SK-N-SH (cell line): ENCODE results near the gene RHOH. TPM values are rescaled to one million over a fixed set of nuclear protein-coding genes. Genes with fewer than 3 reads are reported as not detected.

Source experiments
- CTCF ChIA-PET: fragments of 300-600, 350-600 bp; formaldehyde crosslinking; extraction: SDS; loops from one replicate; lab custom pipeline; 2021; lab: Yijun Ruan, JAX
- POLR2A ChIA-PET: fragments of 350-600 bp; sonication (Branson Sonifier 250); formaldehyde crosslinking; extraction: SDS; loops from one replicate; lab custom pipeline; 2020; ENCODE audit warnings: antibody characterized with exemption, inconsistent platforms; lab: Yijun Ruan, JAX
- DNase-seq: peaks from one replicate; pipeline ENCODE4 v3.0.0; 2012
- H2AFZ ChIP-seq: fragments of 200-600 bp; sonication (generic); 2 replicates; pipeline ENCODE4 v1.8.1; 2016; ENCODE audit warnings: antibody characterized with exemption, mild to moderate bottlenecking, low read depth
- H3F3A ChIP-seq: fragments of 200-600 bp; sonication (generic); replicated peaks from 2 replicates; pipeline ENCODE3; 2016; ENCODE audit warnings: antibody characterized with exemption, mild to moderate bottlenecking; ENCODE audit not compliant: insufficient read depth
- H3K27ac ChIP-seq, 2 experiments: fragments of 200-500 bp in 1 of 2; fragments of 200-600 bp in 1 of 2; sonication (Bioruptor generic) in 1 of 2; sonication (generic), shearing (Covaris generic) in 1 of 2; 2 replicates each; pipeline versions ENCODE4 v1.5.1 to v1.6.1; 2014 to 2016; ENCODE audit warnings: low read depth in 2 of 2, inconsistent platforms in 1 of 2, low read length in 1 of 2, mild to moderate bottlenecking in 1 of 2, mixed read lengths in 1 of 2
- H3K27me3 ChIP-seq: fragments of 200-600 bp; sonication (generic), shearing (Covaris generic); 2 replicates; pipeline ENCODE4 v1.6.1; 2016; ENCODE audit warnings: mixed run types; ENCODE audit not compliant: insufficient read depth
- H3K36me3 ChIP-seq, 2 experiments: fragments of 200-500 bp in 1 of 2; fragments of 200-600 bp in 1 of 2; sonication (Bioruptor generic) in 1 of 2; sonication (generic) in 1 of 2; replicated peaks in 1 of 2; 2 replicates each; pipeline versions ENCODE3 to v1.5.1; 2014 to 2016; ENCODE audit warnings: low read length in 1 of 2, mild to moderate bottlenecking in 1 of 2; ENCODE audit not compliant: insufficient read depth in 2 of 2, control insufficient read depth in 1 of 2
- H3K4me1 ChIP-seq, 2 experiments: fragments of 200-500 bp in 1 of 2; fragments of 200-600 bp in 1 of 2; sonication (Bioruptor generic) in 1 of 2; sonication (generic), shearing (Covaris generic) in 1 of 2; 2 replicates each; pipeline versions ENCODE4 v1.5.1 to v1.6.1; 2014 to 2016; ENCODE audit warnings: low read depth in 1 of 2, low read length in 1 of 2, mixed run types in 1 of 2; ENCODE audit not compliant: insufficient read depth in 2 of 2, control insufficient read depth in 1 of 2
- H3K4me2 ChIP-seq: fragments of 200-600 bp; sonication (generic), shearing (Covaris generic); 2 replicates; pipeline ENCODE4 v1.6.1; 2017; ENCODE audit warnings: mixed run types
- H3K4me3 ChIP-seq, 2 experiments: fragments of 200-500 bp in 1 of 2; fragments of 200-600 bp in 1 of 2; sonication (Bioruptor generic) in 1 of 2; sonication (generic), shearing (Covaris generic) in 1 of 2; 2 replicates each; pipeline versions ENCODE4 v1.5.1 to v1.8.1; 2014 to 2016; ENCODE audit warnings: low read depth in 2 of 2, inconsistent platforms in 1 of 2, low read length in 1 of 2, mild to moderate bottlenecking in 1 of 2, mixed read lengths in 1 of 2, moderate library complexity in 1 of 2
- H3K79me2 ChIP-seq: fragments of 200-600 bp; sonication (generic); 2 replicates; pipeline ENCODE4 v1.8.1; 2017; ENCODE audit warnings: mild to moderate bottlenecking; ENCODE audit not compliant: insufficient read depth
- H3K9ac ChIP-seq: fragments of 200-600 bp; sonication (generic); 2 replicates; pipeline ENCODE4 v1.6.1; 2017; ENCODE audit warnings: mixed run types
- H3K9me2 ChIP-seq: fragments of 200-600 bp; sonication (generic); 2 replicates; pipeline ENCODE4 v1.6.1; 2017; ENCODE audit warnings: mixed run types
- H3K9me3 ChIP-seq: fragments of 200-600 bp; sonication (generic); 2 replicates; pipeline ENCODE4 v1.6.1; 2017; ENCODE audit warnings: mixed run types, mild to moderate bottlenecking, moderate library complexity
- H4K20me1 ChIP-seq: fragments of 200-600 bp; sonication (generic); 2 replicates; pipeline ENCODE4 v1.6.1; 2017; ENCODE audit warnings: mild to moderate bottlenecking, mixed run types; ENCODE audit not compliant: insufficient read depth
- GABPA ChIP-seq: IDR thresholded peaks from 2 replicates; pipeline ENCODE4 v1.4.0; 2012; ENCODE audit warnings: low read depth, mild to moderate bottlenecking
- GATA2 ChIP-seq: sonication (generic); formaldehyde crosslinking; IDR thresholded peaks from 2 replicates; pipeline ENCODE4 v1.5.0; 2020; ENCODE audit warnings: mild to moderate bottlenecking, missing genetic modification reagents
- IRF3 ChIP-seq: fragments of 150-350 bp; IDR thresholded peaks from 2 replicates; pipeline ENCODE4 v1.6.1; 2016; ENCODE audit warnings: mild to moderate bottlenecking, low read depth, low read length
- MXI1 ChIP-seq: IDR thresholded peaks from 2 replicates; pipeline ENCODE4 v1.6.1; 2012; ENCODE audit warnings: mild to moderate bottlenecking, low read depth, low read length, improper control_type of control experiment
- POLR2AphosphoS5 ChIP-seq: IDR thresholded peaks from 2 replicates; pipeline ENCODE4 v1.6.1; 2012; ENCODE audit warnings: low read depth, low read length
- RAD21 ChIP-seq: IDR thresholded peaks from 2 replicates; pipeline ENCODE4 v1.6.1; 2012; ENCODE audit warnings: mild to moderate bottlenecking, low read length
- RCOR1 ChIP-seq: fragments of 150-350 bp; IDR thresholded peaks from 2 replicates; pipeline ENCODE4 v1.6.1; 2017; ENCODE audit warnings: antibody characterized with exemption, low read length
- SMC3 ChIP-seq: IDR thresholded peaks from 2 replicates; pipeline ENCODE4 v1.6.1; 2012; ENCODE audit warnings: low read depth, low read length, improper control_type of control experiment
- TAF1 ChIP-seq: IDR thresholded peaks from 2 replicates; pipeline ENCODE4 v1.6.1; 2012; ENCODE audit warnings: low read depth, mild to moderate bottlenecking, low read length, moderate library complexity, borderline replicate concordance
- TCF12 ChIP-seq: IDR thresholded peaks from 2 replicates; pipeline ENCODE4 v1.4.0; 2012
- TEAD4 ChIP-seq: IDR thresholded peaks from 2 replicates; pipeline ENCODE4 v1.4.0; 2012; ENCODE audit warnings: mild to moderate bottlenecking, borderline replicate concordance; ENCODE audit not compliant: insufficient read depth
- YY1 ChIP-seq: IDR thresholded peaks from 2 replicates; pipeline ENCODE4 v1.4.0; 2012; ENCODE audit warnings: low read depth, mild to moderate bottlenecking
- WGBS: methylation state at CpG from one replicate; pipeline ENCODE4 v1.1.6; 2017; ENCODE audit warnings: low lambda C conversion rate; 5-methylcytosine and 5-hydroxymethylcytosine counted together
- polyA plus RNA-seq, 3 experiments: library from polyadenylated mRNA; depleted of rRNA; stranded (reverse); fragments of >200 nt; gene quantifications; 2 replicates each; pipeline ENCODE4 v1.2.3, GENCODE V29; 2012
- TF ChIP-seq, protein P1 (sequence below): IDR thresholded peaks from 2 replicates; pipeline ENCODE4 v1.4.0; 2012; ENCODE audit warnings: low read depth, borderline replicate concordance
- TF ChIP-seq, protein P2 (sequence below): IDR thresholded peaks from 2 replicates; pipeline ENCODE4; 2012
- TF ChIP-seq, protein P3 (sequence below): IDR thresholded peaks from 2 replicates; pipeline ENCODE4 v1.4.0; 2012; ENCODE audit warnings: low read depth

RHOH gene
- polyA plus RNA-seq, 1 of the 3 experiments (the other 2 are of a cell fraction), result not detected

GRCh38 chr4:40186665-40187014, 10.2 kb upstream of the RHOH start:
- Histone ChIP-seq H3K9me2 (no peaks in the 10 kb centered on the region), H3K27ac (peak overlapping the region in 1 of 2 experiments; percentile 44; a peak in 1 of 4 replicates), H4K20me1 (no peaks in the 10 kb centered on the region), H3K4me2 (peak overlapping the region; percentile 32; the same call in 1 of the 2 replicates), H3K27me3 (no peaks in the 10 kb centered on the region), H3K9me3 (no peaks in the 10 kb centered on the region), H3K79me2 (no peaks in the 10 kb centered on the region), H3K36me3 (no peaks in the 10 kb centered on the region), H2AFZ (no peak overlapping the region), H3F3A (peaks cover 4% of the 10 kb centered on the region), H3K9ac (no peak overlapping the region), H3K4me3 (no peak overlapping the region), H3K4me1 (peaks cover 0 to 27% of the 10 kb centered on the region in 2 experiments; a peak in 3 of 4 replicates)
- 96% methylated on average over 1 of the region's 1 CpG for WGBS
- ChIA-PET POLR2A (no interaction called here), CTCF (interaction anchor here (0.7 to 2.5 kb wide), 3 partner anchors 9 to 131 kb away, joined by 3 to 7 read pairs (median 6); no protein-coding TSS in a partner anchor)
- TF ChIP-seq MXI1, result no peak
- TF ChIP-seq TAF1, result no peak
- TF ChIP-seq YY1, result no peak
- TF ChIP-seq POLR2AphosphoS5, result no peak
- TF ChIP-seq, protein P1, sequence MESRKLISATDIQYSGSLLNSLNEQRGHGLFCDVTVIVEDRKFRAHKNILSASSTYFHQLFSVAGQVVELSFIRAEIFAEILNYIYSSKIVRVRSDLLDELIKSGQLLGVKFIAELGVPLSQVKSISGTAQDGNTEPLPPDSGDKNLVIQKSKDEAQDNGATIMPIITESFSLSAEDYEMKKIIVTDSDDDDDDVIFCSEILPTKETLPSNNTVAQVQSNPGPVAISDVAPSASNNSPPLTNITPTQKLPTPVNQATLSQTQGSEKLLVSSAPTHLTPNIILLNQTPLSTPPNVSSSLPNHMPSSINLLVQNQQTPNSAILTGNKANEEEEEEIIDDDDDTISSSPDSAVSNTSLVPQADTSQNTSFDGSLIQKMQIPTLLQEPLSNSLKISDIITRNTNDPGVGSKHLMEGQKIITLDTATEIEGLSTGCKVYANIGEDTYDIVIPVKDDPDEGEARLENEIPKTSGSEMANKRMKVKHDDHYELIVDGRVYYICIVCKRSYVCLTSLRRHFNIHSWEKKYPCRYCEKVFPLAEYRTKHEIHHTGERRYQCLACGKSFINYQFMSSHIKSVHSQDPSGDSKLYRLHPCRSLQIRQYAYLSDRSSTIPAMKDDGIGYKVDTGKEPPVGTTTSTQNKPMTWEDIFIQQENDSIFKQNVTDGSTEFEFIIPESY, result no peak
- no peak for TF ChIP-seq GATA2 (CRISPR knock-in tag)
- TF ChIP-seq, protein P2, sequence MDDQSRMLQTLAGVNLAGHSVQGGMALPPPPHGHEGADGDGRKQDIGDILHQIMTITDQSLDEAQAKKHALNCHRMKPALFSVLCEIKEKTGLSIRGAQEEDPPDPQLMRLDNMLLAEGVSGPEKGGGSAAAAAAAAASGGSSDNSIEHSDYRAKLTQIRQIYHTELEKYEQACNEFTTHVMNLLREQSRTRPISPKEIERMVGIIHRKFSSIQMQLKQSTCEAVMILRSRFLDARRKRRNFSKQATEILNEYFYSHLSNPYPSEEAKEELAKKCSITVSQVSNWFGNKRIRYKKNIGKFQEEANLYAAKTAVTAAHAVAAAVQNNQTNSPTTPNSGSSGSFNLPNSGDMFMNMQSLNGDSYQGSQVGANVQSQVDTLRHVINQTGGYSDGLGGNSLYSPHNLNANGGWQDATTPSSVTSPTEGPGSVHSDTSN, result no peak
- TF ChIP-seq TCF12, result no peak
- TF ChIP-seq, protein P3, sequence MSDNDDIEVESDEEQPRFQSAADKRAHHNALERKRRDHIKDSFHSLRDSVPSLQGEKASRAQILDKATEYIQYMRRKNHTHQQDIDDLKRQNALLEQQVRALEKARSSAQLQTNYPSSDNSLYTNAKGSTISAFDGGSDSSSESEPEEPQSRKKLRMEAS, result no peak
- no peak for TF ChIP-seq GABPA
- TF ChIP-seq SMC3, result no peak
- TF ChIP-seq RAD21, result no peak
- TF ChIP-seq IRF3, result no peak
- TF ChIP-seq TEAD4, result no peak
- no peak for TF ChIP-seq RCOR1
- DNase-seq, result no peak
